ENCODE results near the gene HBG1. TPM values are rescaled to one million over a fixed set of nuclear protein-coding genes. Genes with fewer than 3 reads are reported as not detected.

The HBG1 gene
- total RNA-seq, 5 donors from 2014 or later (not counting 1 experiment from before 2014, with no cell fraction given): 1.8 to 6.4 (median 3.3) TPM; not detected in 2

GRCh38 chr11:5238486-5238885, 11.2 kb downstream of the HBG1 start:
- Histone ChIP-seq H3K36me3 (ENCODE audit: control insufficient read depth in 2 of 2, extremely low read depth in 1 of 2, insufficient read depth in 1 of 2, low read length in 1 of 2) (no peaks in the 10 kb centered on the region), H3K27ac (ENCODE audit: low read length) (no peak overlapping the region), H3K4me3 (ENCODE audit: control insufficient read depth in 1 of 2, extremely low read depth in 1 of 2, low read length in 1 of 2) (no peak overlapping the region), H3K27me3 (replicated peaks in 1 of 2; ENCODE audit: control insufficient read depth in 2 of 2, extremely low read depth in 1 of 2, insufficient read depth in 2 of 2, low read length in 1 of 2) (no peaks in the 10 kb centered on the region), H3K4me1 (ENCODE audit: control insufficient read depth in 1 of 2, extremely low read depth in 1 of 2, insufficient read depth in 2 of 2, low read length in 2 of 2) (peaks cover 0 to 3% of the 10 kb centered on the region in 2 experiments), H3K9me3 (no peaks in the 10 kb centered on the region)
- Mint-ChIP-seq H3K4me1 (peaks cover 0 to 5% (median 2%) of the 10 kb centered on the region in 3 donors), H3K36me3 (no peaks in the 10 kb centered on the region), H3K27ac (no peak overlapping the region), H3K27me3 (peaks cover 2 to 11% of the 10 kb centered on the region in 2 donors), H3K9me3 (no peaks in the 10 kb centered on the region), H3K4me3 (no peak overlapping the region)
- CTCF ChIA-PET: no interaction called here
- POLR2A ChIA-PET: no interaction called here
- WGBS (ENCODE audit: insufficient coverage): no CpG with 5 or more reads among the region's 2 CpGs
- ATAC-seq (replicated peaks in 1 of 4) (no peak), DNase-seq (no peak)

GRCh38 chr11:5237420-5237819, 12.2 kb downstream of the HBG1 start:
- Mint-ChIP-seq H3K27me3 (peaks cover 2 to 11% of the 10 kb centered on the region in 2 donors), H3K4me1 (peaks cover 0 to 5% (median 2%) of the 10 kb centered on the region in 3 donors), H3K27ac (no peak overlapping the region), H3K4me3 (no peak overlapping the region), H3K9me3 (no peaks in the 10 kb centered on the region), H3K36me3 (no peaks in the 10 kb centered on the region)
- no peak overlapping the region for H3K27ac ChIP-seq (ENCODE audit: low read length)
- peaks cover 0 to 3% of the 10 kb centered on the region in 2 experiments for H3K4me1 ChIP-seq (ENCODE audit: control insufficient read depth in 1 of 2, extremely low read depth in 1 of 2, insufficient read depth in 2 of 2, low read length in 2 of 2)
- no peaks in the 10 kb centered on the region for H3K36me3 ChIP-seq (ENCODE audit: control insufficient read depth in 2 of 2, extremely low read depth in 1 of 2, insufficient read depth in 1 of 2, low read length in 1 of 2)
- ChIA-PET POLR2A (no interaction called here), CTCF (no interaction called here)
- no peak overlapping the region for H3K4me3 ChIP-seq (ENCODE audit: control insufficient read depth in 1 of 2, extremely low read depth in 1 of 2, low read length in 1 of 2)
- H3K9me3 ChIP-seq: no peaks in the 10 kb centered on the region
- DNase-seq (no peak), ATAC-seq (replicated peaks in 1 of 4) (no peak)
- WGBS (ENCODE audit: insufficient coverage): 100% methylated on average over 1 of the region's 2 CpGs
- H3K27me3 ChIP-seq (replicated peaks in 1 of 2; ENCODE audit: control insufficient read depth in 2 of 2, extremely low read depth in 1 of 2, insufficient read depth in 2 of 2, low read length in 1 of 2): no peaks in the 10 kb centered on the region

- no peaks in the 10 kb centered on the region for H3K36me3 Mint-ChIP-seq
- H3K4me1 Mint-ChIP-seq: peaks cover 0 to 5% (median 2%) of the 10 kb centered on the region in 3 donors
- WGBS (ENCODE audit: insufficient coverage): no CpG with 5 or more reads among the region's 5 CpGs
- POLR2A ChIA-PET: no interaction called here
- H3K36me3 ChIP-seq (ENCODE audit: control insufficient read depth in 2 of 2, extremely low read depth in 1 of 2, insufficient read depth in 1 of 2, low read length in 1 of 2): no peaks in the 10 kb centered on the region
- no peak overlapping the region for H3K4me3 Mint-ChIP-seq
- H3K4me3 ChIP-seq (ENCODE audit: control insufficient read depth in 1 of 2, extremely low read depth in 1 of 2, low read length in 1 of 2): no peak overlapping the region
- peaks cover 0 to 3% of the 10 kb centered on the region in 2 experiments for H3K4me1 ChIP-seq (ENCODE audit: control insufficient read depth in 1 of 2, extremely low read depth in 1 of 2, insufficient read depth in 2 of 2, low read length in 2 of 2)
- DNase-seq (no peak), ATAC-seq (replicated peaks in 1 of 4) (no peak)
- H3K27ac ChIP-seq (ENCODE audit: low read length): no peak overlapping the region
- no peaks in the 10 kb centered on the region for H3K9me3 Mint-ChIP-seq
- peaks cover 2 to 11% of the 10 kb centered on the region in 2 donors for H3K27me3 Mint-ChIP-seq
- no peak overlapping the region for H3K27ac Mint-ChIP-seq
- CTCF ChIA-PET: no interaction called here
- no peaks in the 10 kb centered on the region for H3K9me3 ChIP-seq
- H3K27me3 ChIP-seq (replicated peaks in 1 of 2; ENCODE audit: control insufficient read depth in 2 of 2, extremely low read depth in 1 of 2, insufficient read depth in 2 of 2, low read length in 1 of 2): no peaks in the 10 kb centered on the region
Measured at GRCh38 chr11:5235364-5236095, 14.1 kb downstream of the HBG1 start.

- no peak for ATAC-seq (replicated peaks in 1 of 4)
- H3K4me1 Mint-ChIP-seq: peaks cover 0 to 5% (median 2%) of the 10 kb centered on the region in 3 donors
- Histone ChIP-seq H3K27me3 (replicated peaks in 1 of 2; ENCODE audit: control insufficient read depth in 2 of 2, extremely low read depth in 1 of 2, insufficient read depth in 2 of 2, low read length in 1 of 2) (no peaks in the 10 kb centered on the region), H3K4me1 (ENCODE audit: control insufficient read depth in 1 of 2, extremely low read depth in 1 of 2, insufficient read depth in 2 of 2, low read length in 2 of 2) (peaks cover 0 to 3% of the 10 kb centered on the region in 2 experiments), H3K4me3 (ENCODE audit: control insufficient read depth in 1 of 2, extremely low read depth in 1 of 2, low read length in 1 of 2) (no peak within 1 kb of the TSS), H3K27ac (ENCODE audit: low read length) (no peak within 1 kb of the TSS), H3K9me3 (no peaks in the 10 kb centered on the region), H3K36me3 (ENCODE audit: control insufficient read depth in 2 of 2, extremely low read depth in 1 of 2, insufficient read depth in 1 of 2, low read length in 1 of 2) (no peaks in the 10 kb centered on the region)
- no peaks in the 10 kb centered on the region for H3K36me3 Mint-ChIP-seq
- H3K27me3 Mint-ChIP-seq: peaks cover 2 to 11% of the 10 kb centered on the region in 2 donors
- WGBS (ENCODE audit: insufficient coverage): no CpG with 5 or more reads among the region's 2 CpGs
- CTCF ChIA-PET: no interaction called here
- no peak for DNase-seq
- H3K4me3 Mint-ChIP-seq: no peak within 1 kb of the TSS
- no peaks in the 10 kb centered on the region for H3K9me3 Mint-ChIP-seq
- no peak within 1 kb of the TSS for H3K27ac Mint-ChIP-seq
- POLR2A ChIA-PET: no interaction called here
Measured at GRCh38 chr11:5234381-5234834, 15.2 kb downstream of the HBG1 start, which contains the start of gene HBD. TSS of gene HBD (minus strand) at chr11:5234483. CDS start at chr11:5234433, 50 bp downstream.

DNA sequence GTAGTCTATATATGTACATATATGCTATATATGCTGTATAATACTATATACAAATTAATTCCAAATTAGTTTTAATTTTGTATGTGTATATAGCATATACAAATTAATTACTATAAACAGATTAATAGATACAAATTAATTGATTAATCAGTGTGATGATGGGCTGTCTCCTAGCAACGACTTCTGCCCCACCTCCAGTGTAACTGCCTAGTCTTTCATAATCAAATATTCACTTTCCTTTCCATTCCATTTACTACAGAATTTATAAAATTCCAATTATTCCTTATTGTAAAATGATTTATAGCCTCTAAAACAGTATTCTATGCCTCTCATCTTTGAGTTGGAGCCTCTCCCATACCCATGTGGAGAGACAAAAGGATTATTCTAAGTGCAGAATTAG, 16.4 kb downstream of the HBG1 start:
- Histone ChIP-seq H3K4me1 (ENCODE audit: control insufficient read depth in 1 of 2, extremely low read depth in 1 of 2, insufficient read depth in 2 of 2, low read length in 2 of 2) (peaks cover 0 to 3% of the 10 kb centered on the region in 2 experiments), H3K4me3 (ENCODE audit: control insufficient read depth in 1 of 2, extremely low read depth in 1 of 2, low read length in 1 of 2) (no peak overlapping the region), H3K27me3 (replicated peaks in 1 of 2; ENCODE audit: control insufficient read depth in 2 of 2, extremely low read depth in 1 of 2, insufficient read depth in 2 of 2, low read length in 1 of 2) (no peaks in the 10 kb centered on the region), H3K36me3 (ENCODE audit: control insufficient read depth in 2 of 2, extremely low read depth in 1 of 2, insufficient read depth in 1 of 2, low read length in 1 of 2) (no peaks in the 10 kb centered on the region), H3K9me3 (no peaks in the 10 kb centered on the region), H3K27ac (ENCODE audit: low read length) (no peak overlapping the region)
- no peaks in the 10 kb centered on the region for H3K9me3 Mint-ChIP-seq
- H3K4me1 Mint-ChIP-seq: peaks cover 0 to 5% (median 2%) of the 10 kb centered on the region in 3 donors
- DNase-seq: no peak
- ChIA-PET POLR2A (no interaction called here), CTCF (no interaction called here)
- no peak for ATAC-seq (replicated peaks in 1 of 4)
- WGBS (ENCODE audit: insufficient coverage): no CpG with 5 or more reads among the region's 1 CpG
- H3K27me3 Mint-ChIP-seq: peaks cover 0 to 6% of the 10 kb centered on the region in 2 donors
- H3K36me3 Mint-ChIP-seq: no peaks in the 10 kb centered on the region
- H3K4me3 Mint-ChIP-seq: no peak overlapping the region
- no peak overlapping the region for H3K27ac Mint-ChIP-seq

DNA sequence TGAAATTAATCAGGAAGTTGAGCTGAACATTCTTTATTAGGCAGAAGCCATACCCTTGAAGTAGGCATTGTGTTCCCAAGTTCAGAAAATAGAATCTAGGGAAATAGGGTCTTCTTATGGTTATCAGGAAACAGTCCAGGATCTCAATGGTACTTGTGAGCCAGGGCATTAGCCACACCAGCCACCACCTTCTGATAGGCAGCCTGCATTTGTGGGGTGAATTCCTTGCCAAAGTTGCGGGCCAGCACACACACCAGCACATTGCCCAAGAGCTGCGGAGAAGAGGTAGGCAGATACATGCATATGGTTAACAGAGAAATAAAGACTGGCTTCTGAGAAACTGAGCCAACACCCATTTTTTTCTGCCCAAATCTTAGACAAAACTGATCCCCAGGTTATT, 16.8 kb downstream of the HBG1 start:
- H3K27me3 Mint-ChIP-seq: peaks cover 2 to 6% of the 10 kb centered on the region in 2 donors
- POLR2A ChIA-PET: no interaction called here
- H3K27ac ChIP-seq (ENCODE audit: low read length): no peak overlapping the region
- H3K4me1 ChIP-seq (ENCODE audit: control insufficient read depth in 1 of 2, extremely low read depth in 1 of 2, insufficient read depth in 2 of 2, low read length in 2 of 2): peaks cover 0 to 3% of the 10 kb centered on the region in 2 experiments
- no peak overlapping the region for H3K4me3 Mint-ChIP-seq
- H3K9me3 Mint-ChIP-seq: no peaks in the 10 kb centered on the region
- no peak overlapping the region for H3K27ac Mint-ChIP-seq
- ATAC-seq (replicated peaks in 1 of 4) (no peak), DNase-seq (no peak)
- no CpG with 5 or more reads among the region's 2 CpGs for WGBS (ENCODE audit: insufficient coverage)
- no peaks in the 10 kb centered on the region for H3K9me3 ChIP-seq
- H3K4me3 ChIP-seq (ENCODE audit: control insufficient read depth in 1 of 2, extremely low read depth in 1 of 2, low read length in 1 of 2): no peak overlapping the region
- H3K36me3 ChIP-seq (ENCODE audit: control insufficient read depth in 2 of 2, extremely low read depth in 1 of 2, insufficient read depth in 1 of 2, low read length in 1 of 2): no peaks in the 10 kb centered on the region
- H3K4me1 Mint-ChIP-seq: peaks cover 0 to 5% (median 2%) of the 10 kb centered on the region in 3 donors
- H3K27me3 ChIP-seq (replicated peaks in 1 of 2; ENCODE audit: control insufficient read depth in 2 of 2, extremely low read depth in 1 of 2, insufficient read depth in 2 of 2, low read length in 1 of 2): no peaks in the 10 kb centered on the region
- CTCF ChIA-PET: no interaction called here
- no peaks in the 10 kb centered on the region for H3K36me3 Mint-ChIP-seq
